ENCODE results near the gene MYEOV. TPM values are rescaled to one million over a fixed set of nuclear protein-coding genes. Genes with fewer than 3 reads are reported as not detected.

MYEOV gene
- total RNA-seq, 1 donor from 2014 or later, result not detected

DNA sequence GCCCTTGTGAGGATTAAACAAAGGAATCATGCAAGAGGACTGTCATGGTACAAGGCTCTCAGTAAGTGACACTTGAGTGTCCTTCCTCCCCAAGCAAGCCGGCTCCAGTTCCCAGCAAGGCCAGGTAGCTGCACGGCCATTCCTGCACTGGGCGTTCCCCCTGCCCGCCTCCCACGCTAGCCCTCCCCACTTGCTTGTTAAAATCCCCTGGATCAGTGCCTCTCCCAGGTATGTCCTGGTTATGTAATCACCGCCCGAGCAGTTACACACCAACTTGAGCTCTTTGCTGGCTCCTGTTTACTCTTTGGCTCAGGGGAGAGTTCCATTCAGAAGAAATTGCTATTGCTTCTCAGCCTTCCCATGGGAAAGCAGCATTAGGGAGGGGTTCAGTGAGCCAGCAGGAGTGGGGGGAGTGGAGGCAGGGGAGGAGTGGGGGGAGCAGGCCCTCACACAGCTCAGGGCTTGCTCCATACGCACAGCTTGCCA is 19.4 kb upstream of the MYEOV start:
- Mint-ChIP-seq H3K4me1 (ENCODE audit: unreplicated experiment) (peaks cover 21% of the 10 kb centered on the region), H3K9me3 (ENCODE audit: unreplicated experiment) (no peaks in the 10 kb centered on the region), H3K27ac (ENCODE audit: unreplicated experiment) (no peak overlapping the region), H3K27me3 (ENCODE audit: unreplicated experiment) (peaks cover 3% of the 10 kb centered on the region), H3K36me3 (ENCODE audit: low read depth, unreplicated experiment) (no peaks in the 10 kb centered on the region), H3K4me3 (ENCODE audit: unreplicated experiment) (no peak overlapping the region)
- no peak for DNase-seq (ENCODE audit: low spot score)
- TF ChIP-seq, protein P1, sequence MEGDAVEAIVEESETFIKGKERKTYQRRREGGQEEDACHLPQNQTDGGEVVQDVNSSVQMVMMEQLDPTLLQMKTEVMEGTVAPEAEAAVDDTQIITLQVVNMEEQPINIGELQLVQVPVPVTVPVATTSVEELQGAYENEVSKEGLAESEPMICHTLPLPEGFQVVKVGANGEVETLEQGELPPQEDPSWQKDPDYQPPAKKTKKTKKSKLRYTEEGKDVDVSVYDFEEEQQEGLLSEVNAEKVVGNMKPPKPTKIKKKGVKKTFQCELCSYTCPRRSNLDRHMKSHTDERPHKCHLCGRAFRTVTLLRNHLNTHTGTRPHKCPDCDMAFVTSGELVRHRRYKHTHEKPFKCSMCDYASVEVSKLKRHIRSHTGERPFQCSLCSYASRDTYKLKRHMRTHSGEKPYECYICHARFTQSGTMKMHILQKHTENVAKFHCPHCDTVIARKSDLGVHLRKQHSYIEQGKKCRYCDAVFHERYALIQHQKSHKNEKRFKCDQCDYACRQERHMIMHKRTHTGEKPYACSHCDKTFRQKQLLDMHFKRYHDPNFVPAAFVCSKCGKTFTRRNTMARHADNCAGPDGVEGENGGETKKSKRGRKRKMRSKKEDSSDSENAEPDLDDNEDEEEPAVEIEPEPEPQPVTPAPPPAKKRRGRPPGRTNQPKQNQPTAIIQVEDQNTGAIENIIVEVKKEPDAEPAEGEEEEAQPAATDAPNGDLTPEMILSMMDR (IDR thresholded peaks at IDR 0.05; ENCODE audit: unreplicated experiment), result no peak

DNA sequence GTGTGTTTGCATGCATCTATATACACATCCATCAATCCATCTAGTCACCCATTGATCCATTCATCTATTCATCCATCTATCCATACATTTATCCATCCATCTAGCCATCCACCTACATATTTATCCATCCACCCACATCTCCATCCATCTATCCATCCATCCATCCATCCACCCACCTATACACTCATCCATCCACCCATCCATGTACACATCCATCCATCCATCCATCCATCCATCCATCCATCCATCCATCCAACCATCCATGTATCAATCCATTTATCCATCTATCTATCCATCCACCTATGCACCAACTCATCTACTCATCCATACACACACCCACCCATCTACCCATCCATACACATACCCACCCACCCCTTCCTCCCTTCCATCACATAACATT is 18.8 kb upstream of the MYEOV start:
- no peak for DNase-seq (ENCODE audit: low spot score)
- no peak overlapping the region for H3K4me3 Mint-ChIP-seq (ENCODE audit: unreplicated experiment)
- TF ChIP-seq, protein P1 (IDR thresholded peaks at IDR 0.05; ENCODE audit: unreplicated experiment), result no peak
- H3K27me3 Mint-ChIP-seq (ENCODE audit: unreplicated experiment), result peaks cover 3% of the 10 kb centered on the region
- H3K4me1 Mint-ChIP-seq (ENCODE audit: unreplicated experiment), result peaks cover 21% of the 10 kb centered on the region
- no peaks in the 10 kb centered on the region for H3K36me3 Mint-ChIP-seq (ENCODE audit: low read depth, unreplicated experiment)
- no peak overlapping the region for H3K27ac Mint-ChIP-seq (ENCODE audit: unreplicated experiment)
- no peaks in the 10 kb centered on the region for H3K9me3 Mint-ChIP-seq (ENCODE audit: unreplicated experiment)

DNA sequence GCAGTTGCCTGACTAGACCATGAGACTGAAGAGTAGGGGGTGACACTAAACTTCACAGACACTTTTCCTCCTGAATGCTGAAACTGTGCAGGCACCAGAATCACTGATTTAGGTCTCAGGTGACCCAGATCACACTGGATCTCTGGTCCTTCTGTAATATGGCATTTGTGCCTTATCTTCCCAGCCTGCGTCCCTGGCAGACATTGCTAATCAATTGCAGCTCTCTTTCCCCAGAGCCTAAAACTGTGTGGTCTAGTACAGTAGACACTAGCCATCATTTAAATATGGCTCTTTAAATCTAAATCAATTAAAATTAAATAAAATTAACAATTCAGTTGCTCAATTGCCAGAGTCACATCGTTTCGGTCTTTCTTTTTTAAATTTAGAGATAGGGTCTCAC is 17.8 kb upstream of the MYEOV start:
- TF ChIP-seq, protein P1 (IDR thresholded peaks at IDR 0.05; ENCODE audit: unreplicated experiment), result no peak
- Mint-ChIP-seq H3K27ac (ENCODE audit: unreplicated experiment) (no peak overlapping the region), H3K4me1 (ENCODE audit: unreplicated experiment) (peaks cover 26% of the 10 kb centered on the region), H3K36me3 (ENCODE audit: low read depth, unreplicated experiment) (no peaks in the 10 kb centered on the region), H3K27me3 (ENCODE audit: unreplicated experiment) (peaks cover 3% of the 10 kb centered on the region), H3K9me3 (ENCODE audit: unreplicated experiment) (no peaks in the 10 kb centered on the region), H3K4me3 (ENCODE audit: unreplicated experiment) (no peak overlapping the region)
- DNase-seq (ENCODE audit: low spot score), result no peak

DNA sequence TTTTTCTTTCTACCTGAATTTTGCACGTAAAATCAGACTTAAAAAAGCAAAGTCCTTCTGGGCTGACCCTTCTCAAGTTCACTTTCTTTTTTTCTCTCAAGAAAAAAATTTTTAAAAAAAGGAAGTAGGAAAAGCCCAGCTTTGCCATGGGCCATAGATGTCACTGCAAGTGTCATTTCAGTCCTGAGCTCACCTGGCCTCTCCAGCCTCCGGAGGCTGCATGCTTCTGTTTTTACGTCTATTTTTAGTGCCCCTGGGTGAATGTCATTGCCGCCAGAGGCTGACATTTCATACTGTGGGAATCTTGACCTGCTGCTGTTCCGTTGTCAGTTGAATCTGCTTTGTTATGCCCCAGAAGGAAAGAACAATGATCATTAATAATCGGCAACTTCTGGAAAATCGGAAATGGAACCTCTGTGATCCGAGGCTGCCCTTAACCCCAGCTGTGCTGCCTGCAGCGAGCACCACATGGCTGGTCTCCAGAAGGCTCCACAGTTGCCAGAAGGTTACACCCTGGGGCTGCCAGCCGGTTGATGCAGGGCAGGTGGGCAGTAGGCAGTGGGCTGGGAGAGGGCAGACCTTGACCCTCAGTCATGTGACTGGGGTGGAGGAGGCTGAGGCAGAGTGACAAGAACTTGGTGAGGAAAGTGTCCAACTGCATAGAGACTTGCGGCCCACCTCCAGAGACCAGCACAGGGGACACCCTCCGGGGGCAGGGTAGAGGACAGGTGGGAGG is 16.7 kb upstream of the MYEOV start:
- no peak for DNase-seq (ENCODE audit: low spot score)
- H3K4me1 Mint-ChIP-seq (ENCODE audit: unreplicated experiment), result peaks cover 26% of the 10 kb centered on the region
- TF ChIP-seq, protein P1 (IDR thresholded peaks at IDR 0.05; ENCODE audit: unreplicated experiment), result no peak
- no peaks in the 10 kb centered on the region for H3K9me3 Mint-ChIP-seq (ENCODE audit: unreplicated experiment)
- H3K27me3 Mint-ChIP-seq (ENCODE audit: unreplicated experiment), result peaks cover 3% of the 10 kb centered on the region
- H3K27ac Mint-ChIP-seq (ENCODE audit: unreplicated experiment), result no peak overlapping the region
- H3K36me3 Mint-ChIP-seq (ENCODE audit: low read depth, unreplicated experiment), result no peaks in the 10 kb centered on the region
- no peak overlapping the region for H3K4me3 Mint-ChIP-seq (ENCODE audit: unreplicated experiment)

DNA sequence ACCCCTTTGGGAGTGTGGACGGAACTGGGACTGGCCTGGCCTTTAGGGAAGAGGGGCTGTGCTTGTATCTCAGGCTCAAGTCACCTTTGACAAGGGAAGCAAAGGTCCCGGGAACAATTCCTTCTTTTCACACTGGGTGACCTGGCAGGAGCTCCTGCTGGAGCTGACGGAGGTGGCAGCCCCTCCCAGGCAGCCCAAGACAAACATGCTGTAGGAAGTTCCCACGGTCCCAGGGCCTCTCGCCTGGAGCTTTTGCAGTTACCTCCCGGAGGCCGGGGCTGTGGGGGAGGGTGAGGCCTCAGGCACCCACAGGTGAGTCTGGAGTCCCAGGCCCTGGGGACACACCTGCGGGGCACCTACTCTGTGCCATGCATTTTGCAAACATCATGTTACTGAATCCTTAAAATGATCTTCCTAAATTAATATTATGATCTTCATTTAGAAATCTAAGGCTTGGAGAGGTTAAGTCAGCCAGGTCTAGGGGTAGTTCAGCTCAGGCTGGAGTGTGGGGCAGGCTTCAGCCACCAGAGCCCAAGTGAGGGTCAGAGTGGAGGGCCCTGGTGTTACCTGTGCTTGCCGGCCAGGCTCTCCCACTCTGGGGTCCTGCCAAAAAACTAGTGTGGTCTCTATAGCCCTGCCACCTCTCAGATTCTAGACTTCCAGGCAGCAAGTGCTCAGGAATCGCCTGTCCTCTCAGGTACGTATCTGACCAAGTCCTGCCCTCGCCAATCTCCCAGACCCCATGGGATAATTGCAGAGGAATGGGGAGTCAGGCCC is 15.7 kb upstream of the MYEOV start:
- no peak overlapping the region for H3K4me3 Mint-ChIP-seq (ENCODE audit: unreplicated experiment)
- no peaks in the 10 kb centered on the region for H3K36me3 Mint-ChIP-seq (ENCODE audit: low read depth, unreplicated experiment)
- peaks cover 26% of the 10 kb centered on the region for H3K4me1 Mint-ChIP-seq (ENCODE audit: unreplicated experiment)
- H3K27ac Mint-ChIP-seq (ENCODE audit: unreplicated experiment), result no peak overlapping the region
- no peaks in the 10 kb centered on the region for H3K9me3 Mint-ChIP-seq (ENCODE audit: unreplicated experiment)
- TF ChIP-seq, protein P1 (IDR thresholded peaks at IDR 0.05; ENCODE audit: unreplicated experiment), result no peak
- DNase-seq (ENCODE audit: low spot score), result no peak
- H3K27me3 Mint-ChIP-seq (ENCODE audit: unreplicated experiment), result peaks cover 4% of the 10 kb centered on the region

Data from endothelial cell (in vitro differentiated cells).